Measurements from ENCODE around the gene ASB4.

Gene ASB4

GRCh38 chr7:95530881-95531280, 45.1 kb downstream of the ASB4 start:
- TF ChIP-seq CTCF (IDR thresholded peaks at IDR 0.05): no peak

- no peak for TF ChIP-seq CTCF (IDR thresholded peaks at IDR 0.05)
Measured at GRCh38 chr7:95531605-95532219, 46.0 kb downstream of the ASB4 start.

- no peak for TF ChIP-seq CTCF (IDR thresholded peaks at IDR 0.05)
Measured at GRCh38 chr7:95534796-95535195, 49.1 kb downstream of the ASB4 start.

GRCh38 chr7:95535662-95536061, 49.9 kb downstream of the ASB4 start:
- no peak for TF ChIP-seq CTCF (IDR thresholded peaks at IDR 0.05)

- no peak for TF ChIP-seq CTCF (IDR thresholded peaks at IDR 0.05)
Measured at GRCh38 chr7:95536656-95537311, 51.0 kb downstream of the ASB4 start.

- no peak for TF ChIP-seq CTCF (IDR thresholded peaks at IDR 0.05)
Measured at GRCh38 chr7:95537468-95537867, 51.7 kb downstream of the ASB4 start.

- no peak for TF ChIP-seq CTCF (IDR thresholded peaks at IDR 0.05)
Measured at GRCh38 chr7:95539426-95539825, 53.7 kb downstream of the ASB4 start.

Measured in LNCAP (cell line).